HG03565 (cell line): Measurements from ENCODE around the gene KCNJ16.
"Not testable (repeated sequence)": the region's sequence is repeated elsewhere in the genome, so short reads cannot be mapped to it uniquely, and the experiment has no call there.

Experiments used
- ATAC-seq: cut with Tn5 transposase; IDR thresholded peaks from one replicate; pipeline ENCODE4 v1.9.1; 2021; ENCODE audit warnings: mild to moderate bottlenecking, moderate library complexity; ENCODE audit not compliant: unreplicated experiment

KCNJ16 gene

GRCh38 chr17:70074956-70075355 lies at the start of gene KCNJ16:
Gene KCNJ16, plus strand, starts transcription at chr17:70075225. Its CDS starts 56,863 bp downstream, at chr17:70132088.
- no peak for ATAC-seq

GRCh38 chr17:70028397-70028796 lies 46.6 kb upstream of the KCNJ16 start:
- no peak for ATAC-seq

- no peak for ATAC-seq
Observed at GRCh38 chr17:70028978-70029767, 45.9 kb upstream of the KCNJ16 start.

- no peak for ATAC-seq
Observed at GRCh38 chr17:70030371-70030770, 44.7 kb upstream of the KCNJ16 start.

- no peak for ATAC-seq
Observed at GRCh38 chr17:70031341-70031740, 43.7 kb upstream of the KCNJ16 start.

- ATAC-seq = no peak
Observed at GRCh38 chr17:70033165-70033564, 41.9 kb upstream of the KCNJ16 start.

- ATAC-seq = no peak
Observed at GRCh38 chr17:70034158-70034557, 40.9 kb upstream of the KCNJ16 start.

GRCh38 chr17:70037498-70037897 lies 37.5 kb upstream of the KCNJ16 start:
- no peak for ATAC-seq

GRCh38 chr17:70040336-70040735 lies 34.7 kb upstream of the KCNJ16 start:
- ATAC-seq = no peak

- ATAC-seq = no peak
Observed at GRCh38 chr17:70041061-70041460, 34.0 kb upstream of the KCNJ16 start.

GRCh38 chr17:70041540-70041939 lies 33.5 kb upstream of the KCNJ16 start:
- ATAC-seq = no peak

- ATAC-seq = not testable (repeated sequence)
Observed at GRCh38 chr17:70045780-70046179, 29.2 kb upstream of the KCNJ16 start.

- no peak for ATAC-seq
Observed at GRCh38 chr17:70047619-70048419, 27.2 kb upstream of the KCNJ16 start.

- ATAC-seq = no peak
Observed at GRCh38 chr17:70049801-70050591, 25.0 kb upstream of the KCNJ16 start.

GRCh38 chr17:70050931-70051330 lies 24.1 kb upstream of the KCNJ16 start:
- no peak for ATAC-seq

- no peak for ATAC-seq
Observed at GRCh38 chr17:70053241-70054234, 21.5 kb upstream of the KCNJ16 start.

- no peak for ATAC-seq
Observed at GRCh38 chr17:70055000-70055399, 20.0 kb upstream of the KCNJ16 start.

GRCh38 chr17:70059071-70059470 lies 16.0 kb upstream of the KCNJ16 start:
- no peak for ATAC-seq

GRCh38 chr17:70059649-70060048 lies 15.4 kb upstream of the KCNJ16 start:
- no peak for ATAC-seq

- ATAC-seq = no peak
Observed at GRCh38 chr17:70060415-70060814, 14.6 kb upstream of the KCNJ16 start.
